ENCODE data around the gene GNG7.
"Not testable (repeated sequence)": the region's sequence is repeated elsewhere in the genome, so short reads cannot be mapped to it uniquely, and the experiment has no call there.

GNG7 gene

DNA sequence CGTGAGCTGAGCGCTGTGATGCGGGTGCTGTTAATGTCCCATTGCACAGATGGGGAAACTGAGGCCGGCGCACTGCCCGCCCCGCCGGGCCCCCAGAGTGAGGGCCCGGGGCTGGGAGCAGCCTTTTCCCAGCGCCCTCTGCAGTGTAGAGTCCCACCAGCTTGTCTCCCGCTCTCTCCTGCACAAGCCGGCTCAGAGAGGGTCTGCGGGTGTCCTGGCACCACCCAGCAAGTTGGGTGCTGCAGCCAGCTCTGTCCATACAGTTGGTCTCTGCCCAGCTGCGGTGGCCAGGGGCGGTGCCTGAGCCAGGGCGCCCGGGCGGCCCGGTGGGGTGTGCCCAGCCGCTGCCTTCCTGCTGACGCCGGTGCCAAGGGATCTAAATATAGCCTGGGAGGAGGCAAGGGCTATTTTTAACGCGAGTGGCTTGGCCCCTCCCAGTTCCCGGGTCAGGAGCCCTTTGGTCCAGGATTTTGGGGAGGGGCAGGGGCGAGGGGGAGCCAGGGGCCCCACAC is 207.3 kb downstream of the GNG7 start:
- no peak for DNase-seq

DNA sequence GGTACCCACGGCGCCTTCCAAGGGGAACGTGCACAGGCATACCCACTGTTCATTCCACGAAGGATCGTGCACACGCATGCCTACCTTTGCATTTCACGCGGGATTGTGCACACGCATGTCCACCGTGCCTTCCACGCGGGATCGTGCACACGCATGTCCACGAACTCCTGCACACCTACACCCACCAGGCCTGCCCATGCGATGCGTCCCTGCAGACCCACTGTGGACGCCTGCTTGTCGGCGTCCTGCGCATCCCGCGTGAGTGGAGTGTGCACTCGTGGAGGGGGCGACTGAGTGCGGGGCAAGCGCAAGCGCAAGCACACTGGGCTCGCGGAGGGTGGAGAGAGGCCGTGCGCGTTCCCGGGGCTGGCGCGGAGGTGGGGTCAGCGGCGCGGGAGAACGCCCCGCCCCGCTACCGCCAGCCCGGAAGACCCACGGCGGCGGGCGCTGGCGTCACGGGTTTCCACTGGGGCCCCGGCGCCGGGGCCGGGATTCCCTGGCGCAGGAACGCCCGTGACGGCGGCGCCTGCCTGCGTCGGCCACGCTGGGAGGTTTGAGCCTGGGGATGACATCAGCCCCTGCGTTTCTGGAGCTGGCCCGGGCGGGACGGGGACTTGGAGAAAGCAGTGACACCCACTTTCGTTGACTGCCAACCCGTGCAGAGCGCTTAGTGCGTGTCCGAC is 207.9 kb downstream of the GNG7 start:
- no peak for DNase-seq

DNA sequence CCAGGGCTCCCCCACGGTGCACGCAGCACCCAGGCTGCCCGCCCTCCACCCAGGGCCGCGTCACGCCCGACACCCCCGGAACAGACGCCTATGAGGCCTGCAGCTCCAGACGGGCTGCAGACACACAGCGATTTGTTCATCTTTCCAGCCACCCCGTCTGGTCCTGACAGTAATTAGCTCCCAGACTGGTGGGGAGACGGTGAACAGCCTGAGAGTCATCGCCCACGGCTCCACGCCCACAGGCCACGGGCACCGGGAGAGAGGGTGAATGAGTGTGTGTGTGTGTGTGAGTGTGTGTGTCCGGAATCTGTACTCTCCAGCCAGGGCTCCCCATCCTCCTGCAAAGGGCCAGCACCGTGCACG is 208.4 kb downstream of the GNG7 start:
- DNase-seq: no peak

DNA sequence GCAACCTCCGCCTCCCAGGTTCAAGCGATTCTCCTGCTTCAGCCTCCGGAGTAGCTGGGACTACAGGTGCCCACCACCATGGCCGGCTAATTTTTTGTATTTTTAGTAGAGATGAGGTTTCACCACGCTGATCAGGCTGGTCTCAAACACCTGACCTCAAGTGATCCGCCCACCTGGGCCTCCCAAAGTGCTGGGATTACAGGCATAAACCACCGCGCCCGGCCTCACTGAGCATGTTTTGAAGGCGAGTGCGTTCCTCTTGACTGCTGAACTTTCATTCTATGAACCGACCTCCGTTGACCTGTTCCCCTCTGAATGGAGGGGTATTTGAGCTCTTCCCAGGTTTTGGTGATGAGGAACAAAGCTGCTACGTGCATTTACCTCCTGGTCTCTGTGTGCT is 209.0 kb downstream of the GNG7 start:
- not testable (repeated sequence) for DNase-seq

DNA sequence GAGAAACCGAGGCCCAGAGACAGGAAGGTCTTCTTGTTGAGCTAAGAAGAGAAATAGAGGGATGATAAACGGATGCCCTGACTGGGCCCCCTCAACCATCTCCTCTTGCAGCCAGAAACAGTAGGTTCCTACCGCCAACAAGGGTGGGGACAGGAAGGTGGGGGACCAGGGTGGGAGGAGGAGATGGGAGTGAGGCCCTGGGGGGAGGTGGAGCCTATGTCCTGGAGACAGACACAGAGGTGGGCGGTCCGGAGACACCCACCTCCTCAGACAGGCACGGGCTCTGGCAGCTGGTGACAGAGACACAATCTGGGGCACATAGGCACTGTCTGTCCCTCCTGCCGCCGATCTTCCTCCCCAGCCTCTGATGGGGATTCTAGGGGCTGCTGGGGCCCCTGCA is 209.6 kb downstream of the GNG7 start:
- no peak for DNase-seq

DNA sequence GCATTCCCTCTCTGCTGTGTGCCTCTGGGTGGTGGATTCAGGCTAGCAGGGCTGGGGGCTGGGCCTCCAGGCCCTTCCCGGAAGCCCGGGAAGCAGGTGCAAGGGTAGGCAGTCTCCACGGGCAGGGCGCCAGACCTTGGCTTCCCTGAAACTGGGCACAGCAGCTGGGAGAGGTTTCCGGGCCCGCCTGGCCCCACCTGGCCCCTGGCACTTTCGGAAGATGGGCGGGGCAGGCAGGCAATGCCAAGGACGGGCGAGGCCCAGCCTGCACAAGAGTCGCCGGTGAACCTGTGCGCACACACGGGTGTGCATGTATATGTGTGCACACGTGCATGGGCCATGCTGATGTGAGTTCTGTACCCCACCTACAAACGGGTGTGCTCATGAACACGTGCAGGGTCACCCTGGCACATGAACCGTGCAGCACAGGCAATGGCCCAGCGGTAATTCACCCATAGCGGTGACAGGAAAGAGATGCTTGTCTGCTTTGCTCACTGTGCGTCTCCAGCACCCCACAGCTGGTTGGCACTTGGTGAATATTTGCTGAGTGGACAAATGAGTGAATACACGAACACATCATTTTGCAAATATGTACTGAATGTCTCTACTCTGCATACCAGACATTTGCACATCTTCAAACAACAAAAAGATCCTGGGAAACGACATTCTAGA is 211.2 kb downstream of the GNG7 start:
- peak; percentile 81 for DNase-seq

DNA sequence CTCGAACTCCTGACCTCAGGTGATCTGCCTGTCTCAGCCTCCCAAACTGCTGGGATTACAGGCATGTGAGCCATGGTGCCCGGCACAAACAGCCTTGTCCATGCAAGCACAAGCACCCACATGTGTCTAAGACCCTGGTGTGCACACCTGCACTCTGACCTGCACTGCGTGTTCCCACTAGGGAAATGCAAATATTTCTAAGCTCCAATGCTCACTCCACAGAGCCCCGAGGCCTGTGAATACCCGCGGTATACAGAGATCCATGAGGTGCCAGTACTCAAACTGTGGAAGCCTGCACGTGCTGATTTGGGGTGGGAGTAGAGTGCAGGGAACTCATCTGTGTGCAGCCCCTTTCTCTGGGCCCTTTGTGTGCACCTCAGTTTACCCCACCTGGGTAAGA is 211.8 kb downstream of the GNG7 start:
- DNase-seq: no peak

DNA sequence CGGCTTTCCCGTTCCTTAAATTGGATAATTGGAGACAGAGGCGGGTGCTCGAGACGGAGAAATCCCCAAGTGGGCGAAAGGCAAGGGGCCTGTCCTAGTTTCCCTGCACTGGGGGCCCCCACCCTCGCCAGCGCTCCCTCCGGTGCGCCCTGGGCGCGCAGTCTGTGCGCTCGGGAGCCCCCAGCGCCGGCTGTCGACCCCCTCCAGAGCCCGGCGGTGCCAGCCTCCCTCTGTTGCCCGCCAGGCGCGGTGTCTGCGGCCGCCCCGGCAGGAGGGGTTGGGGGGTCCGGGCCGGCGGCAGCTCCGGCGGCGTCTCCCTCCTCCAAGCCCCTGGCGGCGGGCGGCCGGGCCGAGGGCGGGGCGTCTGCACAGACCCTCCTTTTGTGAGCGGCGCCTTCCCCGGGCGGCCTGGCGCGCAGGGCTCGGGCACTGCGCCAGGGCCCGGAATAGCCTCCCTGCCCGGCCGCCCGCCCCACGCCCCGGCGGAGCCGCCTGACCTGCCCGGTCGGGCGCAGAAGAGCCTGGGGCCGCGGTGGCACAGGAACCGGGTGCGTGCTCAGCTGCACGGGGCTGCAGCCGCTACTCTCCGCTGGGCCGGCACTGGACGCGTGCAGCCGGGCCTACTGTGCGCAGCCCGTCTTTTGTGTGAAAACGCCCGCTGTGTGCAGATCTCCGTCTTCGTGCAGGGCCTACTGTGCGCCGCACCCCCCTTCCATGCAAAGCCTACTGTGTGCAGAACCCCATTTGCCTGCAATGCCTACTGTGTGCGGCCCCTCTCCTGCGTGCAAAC is 213.4 kb downstream of the GNG7 start:
- DNase-seq: no peak

DNA sequence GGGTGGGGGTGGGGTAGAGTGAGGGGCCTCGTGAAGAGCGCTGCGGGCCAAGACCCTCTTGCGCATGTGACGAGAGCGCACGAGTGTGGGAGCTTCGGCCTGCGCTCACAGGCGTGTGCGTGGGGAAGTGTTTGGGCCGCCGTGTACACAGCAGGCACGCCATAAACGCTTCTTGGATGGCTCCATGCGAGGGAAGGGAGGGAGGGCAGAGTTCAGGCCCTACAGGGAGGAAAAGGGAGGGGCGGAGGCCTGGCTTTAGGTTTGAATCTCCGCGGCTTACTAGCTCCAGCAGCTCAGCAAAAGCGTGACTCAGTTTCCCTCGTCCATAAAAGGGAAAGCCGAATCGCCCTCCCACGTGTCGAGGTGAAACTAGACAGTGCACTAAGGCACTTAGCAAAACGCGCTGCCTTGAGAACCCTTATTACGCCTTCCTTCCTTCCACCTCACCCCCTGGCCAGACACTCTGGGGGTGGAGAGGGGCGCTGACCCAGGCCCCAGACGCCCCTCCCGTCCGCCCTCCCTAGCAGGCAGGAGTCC is 214.0 kb downstream of the GNG7 start:
- no peak for DNase-seq

DNA sequence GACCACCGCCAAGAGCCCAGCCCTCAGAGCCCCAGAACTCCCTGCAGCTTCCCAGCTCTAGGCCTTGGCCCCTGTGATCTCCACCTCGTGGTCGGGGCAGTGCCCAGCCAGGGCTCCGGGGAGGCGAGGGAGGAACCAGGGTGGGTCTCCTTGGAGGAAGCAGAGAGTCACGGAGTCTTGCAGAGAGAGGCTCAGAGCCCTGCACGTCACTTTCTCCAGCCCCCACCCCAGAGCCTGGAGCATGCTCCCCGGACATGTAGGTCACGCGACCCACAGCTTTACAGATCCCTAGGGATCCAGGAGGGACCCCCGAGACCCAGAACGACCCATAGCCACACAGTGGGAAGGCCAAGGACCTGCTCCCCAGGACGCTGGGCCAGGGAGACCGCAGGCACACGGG is 214.7 kb downstream of the GNG7 start:
- DNase-seq: no peak

DNA sequence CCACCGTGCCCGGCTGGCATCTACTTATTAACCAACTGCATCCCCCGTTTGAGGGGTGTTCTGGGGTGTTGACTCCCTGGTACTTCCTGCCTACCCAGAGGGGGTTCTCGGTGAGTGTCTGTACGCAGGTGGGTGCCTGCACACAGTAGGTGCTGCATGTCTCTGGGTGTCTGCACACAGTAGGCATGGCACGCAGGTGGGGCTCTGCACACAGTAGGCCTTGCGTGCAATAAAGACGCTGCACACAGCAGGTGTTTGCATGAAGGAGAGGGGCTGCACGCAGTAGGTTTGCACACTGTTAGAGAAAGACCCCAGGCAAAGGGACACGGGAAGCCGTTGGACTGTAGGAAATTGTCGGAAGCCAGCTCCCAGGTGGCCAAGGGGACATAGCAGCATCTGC is 215.4 kb downstream of the GNG7 start:
- no peak for DNase-seq

DNA sequence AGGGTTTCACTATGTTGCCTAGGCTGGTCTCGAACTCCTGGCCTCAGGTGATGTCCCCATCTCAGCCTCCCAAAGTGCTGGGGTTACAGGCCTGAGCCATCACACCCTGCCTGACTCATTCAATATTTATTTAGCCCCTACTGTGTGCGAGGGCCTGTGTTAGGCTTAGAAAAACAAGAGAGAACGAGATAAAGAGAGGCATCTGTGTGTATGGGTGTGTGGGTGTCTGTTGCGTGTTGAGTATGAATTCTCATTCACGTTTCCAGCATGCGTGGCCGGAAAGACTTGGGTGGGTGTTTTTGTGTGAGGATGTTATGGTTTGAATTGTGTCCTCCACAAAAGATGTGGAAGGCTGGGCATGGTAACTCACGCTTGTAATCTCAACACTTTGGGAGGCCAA is 217.1 kb downstream of the GNG7 start:
- DNase-seq: no peak

DNA sequence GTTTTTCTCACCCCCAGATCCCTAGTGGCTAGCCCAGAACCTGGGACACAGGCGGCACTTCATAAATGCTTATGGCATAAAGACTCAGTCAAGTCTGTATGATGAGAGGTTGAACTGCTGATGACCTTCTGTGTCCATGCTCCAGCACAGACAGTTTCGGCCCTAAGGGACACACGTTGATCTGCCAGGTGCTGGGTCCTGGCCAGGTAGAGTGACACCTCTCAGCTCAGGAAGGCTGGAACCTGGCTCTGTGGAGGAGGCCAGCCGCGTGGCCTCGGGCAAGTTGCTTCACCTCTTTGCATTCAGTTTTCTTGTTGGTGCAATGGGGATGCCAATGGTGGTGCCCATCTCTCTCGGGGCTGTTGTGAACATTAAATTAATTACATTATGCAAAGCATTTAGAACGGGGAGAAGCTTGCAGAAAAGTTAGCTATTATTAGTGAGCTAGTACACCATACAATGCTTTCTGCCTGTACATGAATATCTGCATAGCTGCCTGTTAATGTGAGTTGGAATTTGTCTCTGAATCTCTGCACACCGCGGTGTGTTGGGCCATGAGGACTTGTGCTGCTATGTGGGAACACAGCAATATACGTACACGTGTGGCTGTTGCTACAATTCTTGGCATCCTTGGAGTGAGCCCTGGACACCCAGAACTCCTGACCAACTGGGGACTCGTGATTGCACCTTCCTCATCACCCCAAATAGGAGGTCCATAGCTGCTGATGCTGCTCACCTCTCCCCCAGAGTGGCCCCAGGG is 218.1 kb downstream of the GNG7 start:
- no peak for DNase-seq

DNA sequence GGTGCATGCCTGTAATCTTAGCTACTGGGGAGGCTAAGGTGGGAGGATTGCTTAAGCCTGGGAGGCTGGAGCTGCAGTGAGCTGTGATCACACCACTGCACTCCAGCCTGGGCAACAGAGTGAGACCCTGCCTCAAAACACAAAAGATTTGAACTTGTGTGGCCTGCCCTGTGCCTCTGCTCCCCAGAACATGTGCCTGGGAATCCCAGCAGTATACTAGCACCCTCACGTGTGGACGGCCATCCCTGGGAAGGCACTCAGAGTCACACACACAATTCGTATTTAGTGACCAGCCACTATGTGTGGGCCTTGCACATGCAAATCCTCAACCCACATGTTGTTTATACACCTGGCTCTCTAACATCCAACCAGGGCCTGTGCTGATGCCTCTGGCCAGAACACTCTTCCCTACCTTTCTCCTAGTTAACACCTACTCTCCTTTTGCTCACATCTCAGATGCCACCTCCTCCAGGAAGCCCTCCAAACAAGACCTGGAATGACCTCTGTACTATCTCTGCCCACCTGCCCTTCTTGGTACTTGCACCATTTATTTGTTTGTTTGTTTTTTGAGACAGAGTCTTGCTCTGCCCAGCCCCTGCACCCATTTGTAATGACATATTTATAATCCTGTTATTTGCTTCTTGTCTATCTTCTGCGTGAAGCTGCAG is 218.9 kb downstream of the GNG7 start:
- no peak for DNase-seq

DNA sequence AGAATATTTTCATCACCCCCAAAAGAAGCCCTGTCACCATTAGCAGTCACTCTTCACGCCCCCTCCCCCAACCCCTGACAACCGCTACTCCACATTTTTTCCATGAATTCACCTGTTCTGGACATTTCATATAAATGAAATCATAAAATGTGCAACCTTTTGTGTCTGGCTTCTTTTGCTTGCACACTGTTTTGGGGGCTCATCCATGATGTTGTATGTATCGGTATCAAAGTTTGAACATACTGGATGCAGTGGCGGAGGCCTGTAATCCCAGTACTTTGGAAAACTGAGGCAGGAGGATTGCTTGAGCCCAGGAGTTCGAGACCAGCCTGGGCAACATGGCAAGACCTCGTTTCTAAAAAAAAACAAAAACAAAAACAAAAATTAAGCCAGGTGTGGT is 219.4 kb downstream of the GNG7 start:
- DNase-seq: no peak

DNA sequence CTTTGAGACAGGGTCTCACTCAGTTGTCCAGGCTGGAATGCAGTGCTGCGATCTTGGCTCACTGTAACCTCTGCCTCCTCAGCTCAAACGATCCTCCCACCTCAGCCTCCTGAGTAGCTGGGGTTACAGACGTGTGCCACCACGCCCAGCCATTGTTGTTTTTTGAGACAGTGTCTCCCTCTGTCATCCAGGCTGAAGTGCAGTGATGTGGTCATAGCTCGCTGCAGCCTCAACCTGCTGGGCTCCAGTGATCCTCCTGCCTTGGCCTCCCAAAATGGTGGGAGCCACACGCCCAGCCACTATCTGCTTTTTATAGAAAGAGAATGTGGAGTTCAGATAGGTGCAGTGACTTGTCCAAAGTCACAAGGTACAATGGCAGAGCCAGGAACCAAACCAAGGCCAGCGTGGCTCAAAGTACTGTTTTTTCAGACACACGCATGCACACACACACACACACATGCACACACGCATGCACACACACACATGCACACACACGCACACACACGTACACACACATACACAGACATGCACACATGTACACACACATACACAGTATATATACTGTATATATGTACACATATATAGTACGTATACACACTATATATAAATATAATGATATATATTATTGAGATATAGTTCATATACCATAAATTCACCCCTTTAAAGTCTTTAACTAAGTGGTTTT is 220.0 kb downstream of the GNG7 start:
- DNase-seq: no peak

DNA sequence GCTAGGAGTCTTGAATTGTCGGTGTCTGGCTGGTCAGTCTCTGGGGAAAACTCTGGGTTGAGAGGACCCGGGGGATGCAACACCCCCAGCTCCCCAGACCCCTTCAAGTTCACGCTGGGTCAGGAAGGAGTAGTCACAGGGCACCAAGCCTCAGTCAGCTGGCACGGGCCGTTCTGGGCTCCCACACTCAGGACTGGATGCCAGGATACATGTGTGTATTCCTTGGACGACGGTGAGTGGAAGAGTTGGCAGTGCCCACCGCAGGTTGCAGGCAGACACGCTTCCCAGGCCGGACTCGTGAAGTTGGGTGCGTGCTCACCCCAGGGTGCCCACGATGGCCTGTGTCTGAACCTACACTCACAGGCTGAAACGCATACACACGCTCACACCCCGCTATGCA is 221.0 kb downstream of the GNG7 start:
- no peak for DNase-seq

DNA sequence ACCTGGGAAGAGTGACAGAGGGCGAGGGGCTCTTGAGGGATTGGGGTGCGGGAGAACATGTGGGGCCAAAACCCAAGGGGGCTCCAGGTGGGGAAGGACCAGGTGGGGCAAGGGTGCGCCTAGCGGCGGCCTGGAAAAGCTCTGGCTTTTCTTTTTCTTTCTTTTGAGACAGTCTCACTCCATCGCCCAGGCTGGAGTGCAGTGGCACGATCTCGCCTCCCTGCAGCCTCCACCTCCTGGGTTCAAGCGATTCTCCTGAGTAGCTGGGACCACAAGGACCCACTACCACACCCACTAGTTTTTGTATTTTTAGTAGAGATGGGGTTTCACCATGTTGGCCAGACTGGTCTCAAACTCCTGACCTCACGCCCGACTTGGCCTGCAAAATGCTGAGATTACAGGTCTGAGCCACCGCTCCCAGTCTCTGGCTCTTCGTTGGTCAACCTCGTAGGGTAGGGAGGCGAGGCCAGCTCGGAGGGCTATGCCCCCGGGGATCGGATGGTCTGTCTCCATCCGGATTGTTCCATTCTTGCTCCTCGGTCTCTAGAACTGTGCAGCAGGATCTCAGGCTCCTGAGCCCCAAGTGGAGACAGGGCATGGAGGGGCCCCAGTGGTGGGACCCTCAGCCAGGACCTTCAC is 222.8 kb downstream of the GNG7 start:
- no peak for DNase-seq

DNA sequence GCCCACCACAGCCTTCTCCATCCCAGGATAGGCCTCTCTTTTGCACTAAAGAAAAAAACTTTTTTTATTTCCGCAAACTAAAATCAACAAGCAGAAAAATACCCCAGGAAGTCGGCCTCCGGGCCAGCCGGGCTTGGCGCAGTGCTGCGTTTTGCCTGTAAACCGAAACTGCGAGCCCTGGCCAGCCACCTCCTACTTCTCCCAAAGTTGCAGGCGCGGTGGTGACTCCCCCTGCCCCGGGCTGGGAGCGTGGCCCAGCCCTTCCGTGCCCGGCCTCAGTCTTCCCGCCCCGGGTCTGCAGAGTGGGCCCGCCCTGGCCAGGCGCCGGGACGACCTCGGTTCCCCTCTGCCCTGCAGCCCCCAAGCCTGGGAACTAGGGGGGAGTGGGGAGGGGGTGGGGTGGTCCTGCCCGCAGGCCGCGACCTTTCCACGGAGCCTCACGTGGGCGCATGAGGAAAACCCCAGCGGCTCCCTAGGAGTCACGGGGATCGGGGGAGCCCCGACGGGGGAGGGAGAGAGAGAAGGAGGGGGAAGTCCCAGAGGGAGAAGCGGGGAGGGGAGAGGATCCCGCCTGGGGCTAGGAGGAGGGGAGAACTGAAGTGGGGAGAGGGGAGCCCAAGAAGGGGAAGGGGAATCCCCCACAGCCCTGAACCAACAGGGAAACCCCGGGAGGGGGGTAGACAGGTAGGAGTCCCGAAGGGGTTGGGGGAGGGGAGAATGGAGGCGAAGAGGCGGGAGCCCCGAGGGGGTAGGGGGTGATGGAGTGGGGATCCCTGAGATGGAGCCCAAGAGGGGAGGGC is 223.5 kb downstream of the GNG7 start:
- no peak for DNase-seq

DNA sequence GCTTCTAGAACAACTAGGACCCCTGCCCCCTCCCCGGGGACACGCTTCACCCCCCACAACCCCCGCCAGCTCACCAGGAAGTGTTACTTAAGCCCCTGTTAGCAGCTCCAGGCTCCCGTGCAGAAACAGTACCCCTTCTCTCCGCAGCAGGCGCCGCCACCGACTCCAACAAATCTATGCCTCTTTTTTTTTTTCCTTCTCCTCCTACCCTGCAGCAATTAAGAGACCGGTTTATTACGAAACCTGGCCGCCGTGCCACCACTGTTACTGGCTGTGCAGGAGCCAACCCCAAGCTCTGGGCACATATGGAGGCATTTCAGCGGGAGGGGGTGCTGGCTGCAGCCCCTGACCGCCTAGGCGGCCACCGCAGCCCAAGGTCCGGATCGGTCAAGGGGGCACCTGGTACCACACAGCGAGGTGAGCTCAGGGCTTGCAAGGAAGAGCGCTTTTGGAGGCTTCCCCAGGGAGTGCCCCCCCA is 224.2 kb downstream of the GNG7 start:
- DNase-seq: no peak

Data from 8988T (cell line).